WTC11 (cell line): ENCODE measurements around the gene PRR35.

Source experiments
- ETV6 ChIP-seq: sonication (generic); formaldehyde crosslinking; IDR thresholded peaks from 2 replicates; pipeline ENCODE4 v1.8.1; 2022; ENCODE audit warnings: mild to moderate bottlenecking, missing genetic modification reagents
- NFYB ChIP-seq: sonication (generic); formaldehyde crosslinking; conservative IDR thresholded peaks from 2 replicates; pipeline ENCODE4 v1.8.0; 2022; ENCODE audit warnings: low read depth, missing genetic modification reagents
- TCF7 ChIP-seq: sonication (generic); formaldehyde crosslinking; IDR thresholded peaks from 2 replicates; pipeline ENCODE4 v1.8.0; 2022; ENCODE audit warnings: mild to moderate bottlenecking, low read depth, missing genetic modification reagents, moderate library complexity
- ZNF423 ChIP-seq: fragments of 250-450 bp; sonication (Bioruptor Pico); IDR thresholded peaks from 2 replicates; pipeline ENCODE4 v2.1.2; 2022; ENCODE audit warnings: mild to moderate bottlenecking, moderate library complexity
- TF ChIP-seq, protein P1 (sequence below): fragments of 250-450 bp; sonication (Bioruptor Pico); IDR thresholded peaks from 2 replicates; pipeline ENCODE4 v2.1.2; 2022; ENCODE audit warnings: mild to moderate bottlenecking, moderate library complexity
- TF ChIP-seq, protein P2 (sequence below): sonication (generic); formaldehyde crosslinking; IDR thresholded peaks from 2 replicates; pipeline ENCODE4 v1.8.0; 2022; ENCODE audit warnings: mild to moderate bottlenecking, missing genetic modification reagents
- TF ChIP-seq, protein P3 (sequence below): sonication (generic); formaldehyde crosslinking; IDR thresholded peaks from 2 replicates; pipeline ENCODE4 v1.8.0; 2022; ENCODE audit warnings: mild to moderate bottlenecking, missing genetic modification reagents
- TF ChIP-seq, protein P4 (sequence below): sonication (generic); formaldehyde crosslinking; IDR thresholded peaks from 2 replicates; pipeline ENCODE4 v1.8.0; 2023; ENCODE audit warnings: mild to moderate bottlenecking, missing genetic modification reagents

DNA sequence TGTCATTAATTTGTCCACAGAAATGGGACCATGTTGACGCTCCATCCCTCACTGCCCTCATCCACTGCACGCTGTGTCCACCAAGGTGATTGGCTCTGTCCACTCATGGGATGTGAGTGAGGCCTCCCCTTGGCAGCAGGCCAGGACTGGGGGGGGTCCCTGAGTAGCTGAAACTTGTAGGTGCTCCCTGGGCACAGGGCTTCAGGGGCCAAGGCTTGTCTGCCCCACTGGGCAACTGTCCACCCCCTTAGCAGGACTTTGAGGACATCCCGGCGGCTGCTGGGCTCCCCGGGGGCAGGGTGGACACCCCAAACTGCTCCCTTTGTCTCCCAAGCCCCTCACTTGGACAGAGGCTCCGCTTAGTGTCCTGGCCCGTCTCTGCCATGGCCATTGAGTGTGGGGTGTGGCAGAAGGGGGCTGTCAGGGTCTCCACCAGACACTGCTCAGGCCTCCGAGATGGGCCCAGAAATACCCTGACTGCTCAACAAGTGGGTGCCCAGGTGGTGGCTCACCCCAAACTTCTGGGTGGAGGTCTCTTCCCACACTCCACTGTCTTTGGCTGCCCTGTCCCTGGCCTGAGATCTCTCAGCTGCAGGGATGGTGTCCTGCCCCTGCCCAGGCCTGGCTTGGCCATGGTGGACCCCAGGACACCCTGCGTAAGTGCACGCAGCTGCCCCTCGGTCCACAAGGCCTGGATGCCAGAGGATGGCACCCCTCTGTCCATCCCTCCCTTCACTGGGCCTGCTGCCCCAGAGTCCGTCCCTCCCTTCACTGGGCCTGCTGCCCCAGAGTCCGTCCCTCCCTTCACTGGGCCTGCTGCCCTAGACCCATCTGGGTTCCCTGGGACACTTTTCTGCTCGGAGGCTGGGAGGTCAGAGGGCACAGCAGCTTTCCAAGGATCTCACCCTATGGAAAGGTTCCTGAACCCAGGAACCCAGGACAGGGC is 26.7 kb downstream of the PRR35 start:
- TF ChIP-seq, protein P1, sequence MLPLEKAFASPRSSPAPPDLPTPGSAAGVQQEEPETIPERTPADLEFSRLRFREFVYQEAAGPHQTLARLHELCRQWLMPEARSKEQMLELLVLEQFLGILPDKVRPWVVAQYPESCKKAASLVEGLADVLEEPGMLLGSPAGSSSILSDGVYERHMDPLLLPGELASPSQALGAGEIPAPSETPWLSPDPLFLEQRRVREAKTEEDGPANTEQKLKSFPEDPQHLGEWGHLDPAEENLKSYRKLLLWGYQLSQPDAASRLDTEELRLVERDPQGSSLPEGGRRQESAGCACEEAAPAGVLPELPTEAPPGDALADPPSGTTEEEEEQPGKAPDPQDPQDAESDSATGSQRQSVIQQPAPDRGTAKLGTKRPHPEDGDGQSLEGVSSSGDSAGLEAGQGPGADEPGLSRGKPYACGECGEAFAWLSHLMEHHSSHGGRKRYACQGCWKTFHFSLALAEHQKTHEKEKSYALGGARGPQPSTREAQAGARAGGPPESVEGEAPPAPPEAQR: no peak
- no peak for TF ChIP-seq ETV6 (CRISPR knock-in tag)
- no peak for TF ChIP-seq TCF7 (CRISPR knock-in tag)
- no peak for TF ChIP-seq ZNF423 (CRISPR knock-in tag)
- TF ChIP-seq, protein P2, sequence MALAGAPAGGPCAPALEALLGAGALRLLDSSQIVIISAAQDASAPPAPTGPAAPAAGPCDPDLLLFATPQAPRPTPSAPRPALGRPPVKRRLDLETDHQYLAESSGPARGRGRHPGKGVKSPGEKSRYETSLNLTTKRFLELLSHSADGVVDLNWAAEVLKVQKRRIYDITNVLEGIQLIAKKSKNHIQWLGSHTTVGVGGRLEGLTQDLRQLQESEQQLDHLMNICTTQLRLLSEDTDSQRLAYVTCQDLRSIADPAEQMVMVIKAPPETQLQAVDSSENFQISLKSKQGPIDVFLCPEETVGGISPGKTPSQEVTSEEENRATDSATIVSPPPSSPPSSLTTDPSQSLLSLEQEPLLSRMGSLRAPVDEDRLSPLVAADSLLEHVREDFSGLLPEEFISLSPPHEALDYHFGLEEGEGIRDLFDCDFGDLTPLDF (CRISPR knock-in tag): no peak
- TF ChIP-seq, protein P3, sequence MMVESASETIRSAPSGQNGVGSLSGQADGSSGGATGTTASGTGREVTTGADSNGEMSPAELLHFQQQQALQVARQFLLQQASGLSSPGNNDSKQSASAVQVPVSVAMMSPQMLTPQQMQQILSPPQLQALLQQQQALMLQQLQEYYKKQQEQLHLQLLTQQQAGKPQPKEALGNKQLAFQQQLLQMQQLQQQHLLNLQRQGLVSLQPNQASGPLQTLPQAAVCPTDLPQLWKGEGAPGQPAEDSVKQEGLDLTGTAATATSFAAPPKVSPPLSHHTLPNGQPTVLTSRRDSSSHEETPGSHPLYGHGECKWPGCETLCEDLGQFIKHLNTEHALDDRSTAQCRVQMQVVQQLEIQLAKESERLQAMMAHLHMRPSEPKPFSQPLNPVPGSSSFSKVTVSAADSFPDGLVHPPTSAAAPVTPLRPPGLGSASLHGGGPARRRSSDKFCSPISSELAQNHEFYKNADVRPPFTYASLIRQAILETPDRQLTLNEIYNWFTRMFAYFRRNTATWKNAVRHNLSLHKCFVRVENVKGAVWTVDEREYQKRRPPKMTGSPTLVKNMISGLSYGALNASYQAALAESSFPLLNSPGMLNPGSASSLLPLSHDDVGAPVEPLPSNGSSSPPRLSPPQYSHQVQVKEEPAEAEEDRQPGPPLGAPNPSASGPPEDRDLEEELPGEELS: peak; percentile 4; the same call in 1 of the 2 replicates
- no peak for TF ChIP-seq NFYB
- TF ChIP-seq, protein P4, sequence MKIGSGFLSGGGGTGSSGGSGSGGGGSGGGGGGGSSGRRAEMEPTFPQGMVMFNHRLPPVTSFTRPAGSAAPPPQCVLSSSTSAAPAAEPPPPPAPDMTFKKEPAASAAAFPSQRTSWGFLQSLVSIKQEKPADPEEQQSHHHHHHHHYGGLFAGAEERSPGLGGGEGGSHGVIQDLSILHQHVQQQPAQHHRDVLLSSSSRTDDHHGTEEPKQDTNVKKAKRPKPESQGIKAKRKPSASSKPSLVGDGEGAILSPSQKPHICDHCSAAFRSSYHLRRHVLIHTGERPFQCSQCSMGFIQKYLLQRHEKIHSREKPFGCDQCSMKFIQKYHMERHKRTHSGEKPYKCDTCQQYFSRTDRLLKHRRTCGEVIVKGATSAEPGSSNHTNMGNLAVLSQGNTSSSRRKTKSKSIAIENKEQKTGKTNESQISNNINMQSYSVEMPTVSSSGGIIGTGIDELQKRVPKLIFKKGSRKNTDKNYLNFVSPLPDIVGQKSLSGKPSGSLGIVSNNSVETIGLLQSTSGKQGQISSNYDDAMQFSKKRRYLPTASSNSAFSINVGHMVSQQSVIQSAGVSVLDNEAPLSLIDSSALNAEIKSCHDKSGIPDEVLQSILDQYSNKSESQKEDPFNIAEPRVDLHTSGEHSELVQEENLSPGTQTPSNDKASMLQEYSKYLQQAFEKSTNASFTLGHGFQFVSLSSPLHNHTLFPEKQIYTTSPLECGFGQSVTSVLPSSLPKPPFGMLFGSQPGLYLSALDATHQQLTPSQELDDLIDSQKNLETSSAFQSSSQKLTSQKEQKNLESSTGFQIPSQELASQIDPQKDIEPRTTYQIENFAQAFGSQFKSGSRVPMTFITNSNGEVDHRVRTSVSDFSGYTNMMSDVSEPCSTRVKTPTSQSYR: no peak
